Fibroblast of lung (primary cell): Measurements from ENCODE around the gene GCG. TPM values are rescaled to one million over a fixed set of nuclear protein-coding genes. Genes with fewer than 3 reads are reported as not detected.
A peak's percentile ranks its signal among the peaks of the same experiment; 100 is the strongest.

Experiments used
- DNase-seq, 2 donors: peaks; one replicate each; pipeline versions ENCODE4 v3.0.0 to v3.0.0-alpha.2; 2010; ENCODE audit warnings: low read depth in 2 of 2
- H2AFZ ChIP-seq: 2 replicates; pipeline ENCODE4 v1.5.1; 2012; ENCODE audit warnings: low read length, control low read depth, inconsistent platforms
- H3K27ac ChIP-seq: 2 replicates; pipeline ENCODE4 v1.5.1; 2011; ENCODE audit warnings: low read length, control low read depth; ENCODE audit not compliant: insufficient read depth
- H3K27me3 ChIP-seq: 2 replicates; pipeline ENCODE4 v1.5.1; 2011; ENCODE audit warnings: mild to moderate bottlenecking, low read length; ENCODE audit not compliant: control insufficient read depth, insufficient read depth
- H3K36me3 ChIP-seq: 2 replicates; pipeline ENCODE4 v1.5.1; 2011; ENCODE audit warnings: low read length; ENCODE audit not compliant: control insufficient read depth, insufficient read depth
- H3K4me1 ChIP-seq: 2 replicates; pipeline ENCODE4 v1.5.1; 2011; ENCODE audit warnings: low read length; ENCODE audit not compliant: control insufficient read depth, insufficient read depth; ENCODE audit errors: extremely low read depth
- H3K4me2 ChIP-seq: 2 replicates; pipeline ENCODE4 v1.5.1; 2011; ENCODE audit warnings: low read length, control low read depth; ENCODE audit not compliant: insufficient read depth; ENCODE audit errors: extremely low read depth
- H3K4me3 ChIP-seq, 4 experiments: fragments of 200-600 bp in 1 of 4; sonication (generic) in 1 of 4; replicated peaks in 1 of 4; 2 replicates each; pipeline ENCODE4 v1.5.1; 2011 to 2016; ENCODE audit warnings: low read length in 4 of 4, low read depth in 3 of 4, mild to moderate bottlenecking in 3 of 4, control low read depth in 2 of 4, inconsistent platforms in 1 of 4, mixed read lengths in 1 of 4; ENCODE audit not compliant: insufficient read depth in 1 of 4; ENCODE audit errors: control extremely low read depth in 1 of 4
- H3K79me2 ChIP-seq: 2 replicates; pipeline ENCODE4 v1.5.1; 2012; ENCODE audit warnings: mild to moderate bottlenecking, low read length, inconsistent platforms; ENCODE audit not compliant: control insufficient read depth, insufficient read depth
- H3K9ac ChIP-seq: 2 replicates; pipeline ENCODE4 v1.5.1; 2011; ENCODE audit warnings: mild to moderate bottlenecking, low read length, control low read depth; ENCODE audit not compliant: insufficient read depth
- H3K9me3 ChIP-seq: 2 replicates; pipeline ENCODE4 v1.5.1; 2012; ENCODE audit warnings: low read depth, low read length; ENCODE audit not compliant: control insufficient read depth, insufficient read depth
- H4K20me1 ChIP-seq: 2 replicates; pipeline ENCODE4 v1.5.1; 2011; ENCODE audit warnings: low read length; ENCODE audit not compliant: control insufficient read depth, insufficient read depth; ENCODE audit errors: extremely low read depth
- EZH2 ChIP-seq: IDR thresholded peaks from 2 replicates; pipeline ENCODE4 v1.5.1; 2012; ENCODE audit warnings: low read length, control low read depth, mild to moderate bottlenecking; ENCODE audit errors: missing control alignments
- polyA plus RNA-seq, 2 donors: library from polyadenylated mRNA; depleted of rRNA in 1 of 2; stranded (reverse) in 1 of 2; unstranded in 1 of 2; fragments of >200 nt; gene quantifications; 2 replicates each; pipeline ENCODE4 v1.2.1, GENCODE V29; 2011 to 2012; ENCODE audit warnings: missing spikeins in 1 of 2
- total RNA-seq: library from RNA; depleted of rRNA; stranded (reverse); fragments of >200 nt; gene quantifications from 2 replicates; pipeline ENCODE4 v1.2.1, GENCODE V29; 2014
- TF ChIP-seq, protein P1 (sequence below), 2 donors: IDR thresholded peaks in 1 of 2; conservative IDR thresholded peaks in 1 of 2; 1 replicate in 1 of 2; 2 replicates in 1 of 2; pipeline ENCODE4 v1.5.1; 2011 to 2012; ENCODE audit warnings: low read length in 2 of 2, control low read depth in 1 of 2, inconsistent platforms in 1 of 2, low read depth in 1 of 2, mild to moderate bottlenecking in 1 of 2

Gene GCG
- total and polyA plus RNA-seq, 2 donors (not counting 1 experiment from before 2014, with no cell fraction given), result not detected

DNA sequence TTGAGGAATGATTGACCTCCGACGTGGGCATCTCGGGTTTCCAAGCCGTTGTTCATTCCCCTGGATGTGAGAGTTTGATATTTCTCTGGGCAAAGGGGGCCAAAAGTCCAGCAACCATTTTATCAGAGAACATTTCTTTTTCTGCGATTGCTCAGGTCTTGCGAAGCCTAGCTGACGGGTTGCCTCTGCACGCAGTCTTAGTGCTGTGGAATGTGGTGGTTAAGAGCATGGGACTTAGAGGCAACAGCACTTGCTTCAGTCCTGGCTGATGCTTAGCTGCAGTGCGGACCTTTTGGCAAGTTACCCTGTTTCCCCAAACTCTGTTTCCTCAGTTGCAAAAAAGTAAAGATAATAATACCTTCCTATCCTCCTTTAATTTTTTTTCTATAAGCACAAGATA, 46.2 kb upstream of the GCG start:
- H3K9me3 ChIP-seq, result no peaks in the 10 kb centered on the region
- H3K27ac ChIP-seq, result no peak overlapping the region
- H2AFZ ChIP-seq, result no peak overlapping the region
- no peak overlapping the region for H3K4me2 ChIP-seq
- DNase-seq, result peak; percentile 38 to 83
- H3K4me1 ChIP-seq, result peaks cover 8% of the 10 kb centered on the region
- no peaks in the 10 kb centered on the region for H3K27me3 ChIP-seq
- H3K36me3 ChIP-seq, result peaks cover 10% of the 10 kb centered on the region
- no peaks in the 10 kb centered on the region for H3K79me2 ChIP-seq
- no peak overlapping the region for H3K9ac ChIP-seq
- TF ChIP-seq, protein P1, sequence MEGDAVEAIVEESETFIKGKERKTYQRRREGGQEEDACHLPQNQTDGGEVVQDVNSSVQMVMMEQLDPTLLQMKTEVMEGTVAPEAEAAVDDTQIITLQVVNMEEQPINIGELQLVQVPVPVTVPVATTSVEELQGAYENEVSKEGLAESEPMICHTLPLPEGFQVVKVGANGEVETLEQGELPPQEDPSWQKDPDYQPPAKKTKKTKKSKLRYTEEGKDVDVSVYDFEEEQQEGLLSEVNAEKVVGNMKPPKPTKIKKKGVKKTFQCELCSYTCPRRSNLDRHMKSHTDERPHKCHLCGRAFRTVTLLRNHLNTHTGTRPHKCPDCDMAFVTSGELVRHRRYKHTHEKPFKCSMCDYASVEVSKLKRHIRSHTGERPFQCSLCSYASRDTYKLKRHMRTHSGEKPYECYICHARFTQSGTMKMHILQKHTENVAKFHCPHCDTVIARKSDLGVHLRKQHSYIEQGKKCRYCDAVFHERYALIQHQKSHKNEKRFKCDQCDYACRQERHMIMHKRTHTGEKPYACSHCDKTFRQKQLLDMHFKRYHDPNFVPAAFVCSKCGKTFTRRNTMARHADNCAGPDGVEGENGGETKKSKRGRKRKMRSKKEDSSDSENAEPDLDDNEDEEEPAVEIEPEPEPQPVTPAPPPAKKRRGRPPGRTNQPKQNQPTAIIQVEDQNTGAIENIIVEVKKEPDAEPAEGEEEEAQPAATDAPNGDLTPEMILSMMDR (conservative IDR thresholded peaks at IDR 0.05 in 1 of 2, IDR thresholded peaks at IDR 0.05 in 1 of 2; ENCODE audit: low read depth in 1 of 2, low read length in 2 of 2), result no peak
- no peak for TF ChIP-seq EZH2
- no peaks in the 10 kb centered on the region for H4K20me1 ChIP-seq
- H3K4me3 ChIP-seq, result no peak overlapping the region

DNA sequence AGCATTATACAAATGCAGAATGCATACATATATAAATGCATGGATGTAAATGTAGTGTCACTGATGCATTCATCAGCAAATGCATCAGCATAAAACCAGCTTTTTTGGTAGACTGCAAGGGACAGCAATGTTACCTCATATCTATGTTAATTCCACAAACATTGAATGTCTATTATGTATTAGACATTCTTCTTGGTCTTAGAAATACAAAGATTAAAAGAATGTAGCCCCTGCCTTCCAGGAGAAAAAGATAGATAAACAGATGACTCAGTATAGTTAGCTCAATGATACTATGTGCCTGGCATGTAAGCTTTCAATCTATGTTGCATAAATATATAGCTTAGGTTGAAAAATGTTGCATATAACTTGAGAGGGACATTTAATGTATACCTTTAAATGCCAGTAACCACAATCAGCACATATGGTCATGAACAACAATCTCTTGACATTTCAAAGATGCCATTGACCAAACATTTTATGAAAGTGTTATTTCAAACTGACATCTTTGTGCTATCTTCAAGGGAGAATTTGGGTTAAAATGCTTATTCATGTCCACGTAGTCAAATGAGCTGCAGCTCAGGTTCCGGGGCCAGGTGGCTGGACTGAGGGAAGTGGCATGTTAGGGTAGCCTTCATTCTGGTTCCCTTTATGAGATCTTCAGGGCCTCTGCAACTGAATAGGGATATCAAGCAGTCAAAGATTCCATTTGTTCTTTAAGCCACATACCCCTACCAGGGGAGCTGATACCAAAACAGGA, 45.2 kb upstream of the GCG start:
- Histone ChIP-seq H3K4me1 (peaks cover 8% of the 10 kb centered on the region), H2AFZ (no peak overlapping the region), H4K20me1 (no peaks in the 10 kb centered on the region), H3K4me2 (peak overlapping the region; percentile 38), H3K36me3 (peaks cover 10% of the 10 kb centered on the region), H3K27me3 (no peaks in the 10 kb centered on the region), H3K9me3 (no peaks in the 10 kb centered on the region), H3K27ac (peak overlapping the region; percentile 36), H3K79me2 (no peaks in the 10 kb centered on the region), H3K4me3 (no peak overlapping the region), H3K9ac (no peak overlapping the region)
- TF ChIP-seq, protein P1 (conservative IDR thresholded peaks at IDR 0.05 in 1 of 2, IDR thresholded peaks at IDR 0.05 in 1 of 2; ENCODE audit: low read depth in 1 of 2, low read length in 2 of 2), result no peak
- TF ChIP-seq EZH2, result no peak
- DNase-seq, result peak; percentile 54 to 85

DNA sequence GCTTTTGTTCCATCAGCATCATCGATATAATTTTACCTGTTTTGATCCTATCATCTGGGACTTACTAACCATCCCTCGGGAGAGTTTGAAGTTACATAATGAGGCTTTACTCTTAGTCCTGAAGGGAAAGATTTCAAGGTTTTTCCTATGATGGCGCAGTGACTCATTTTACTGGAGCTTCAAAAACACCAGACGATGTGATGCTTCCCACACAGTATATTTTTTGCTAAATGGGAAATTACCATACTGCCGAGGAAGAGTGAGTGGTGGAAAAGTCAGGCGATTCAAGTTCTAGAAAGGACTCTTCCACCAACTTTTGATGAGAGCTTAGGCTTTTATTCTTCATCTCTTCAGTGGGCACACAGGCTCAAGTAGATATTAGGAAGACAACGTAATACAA, 44.6 kb upstream of the GCG start:
- peak; percentile 25 to 83 for DNase-seq
- H3K4me2 ChIP-seq, result no peak overlapping the region
- peaks cover 8% of the 10 kb centered on the region for H3K4me1 ChIP-seq
- no peak overlapping the region for H3K9ac ChIP-seq
- H3K4me3 ChIP-seq, result no peak overlapping the region
- TF ChIP-seq EZH2, result no peak
- TF ChIP-seq, protein P1 (conservative IDR thresholded peaks at IDR 0.05 in 1 of 2, IDR thresholded peaks at IDR 0.05 in 1 of 2; ENCODE audit: low read depth in 1 of 2, low read length in 2 of 2), result no peak
- no peak overlapping the region for H2AFZ ChIP-seq
- H4K20me1 ChIP-seq, result no peaks in the 10 kb centered on the region
- no peaks in the 10 kb centered on the region for H3K79me2 ChIP-seq
- no peaks in the 10 kb centered on the region for H3K9me3 ChIP-seq
- H3K27ac ChIP-seq, result no peak overlapping the region
- H3K27me3 ChIP-seq, result no peaks in the 10 kb centered on the region
- H3K36me3 ChIP-seq, result peaks cover 10% of the 10 kb centered on the region
